GM18520 (cell line): ENCODE results near the gene MYL6B.

Experiments used
- ATAC-seq: cut with Tn5 transposase; IDR thresholded peaks from one replicate; pipeline ENCODE4 v1.9.1; 2021; ENCODE audit not compliant: unreplicated experiment

The MYL6B gene

GRCh38 chr12:56121204-56121870 lies 31.1 kb upstream of the MYL6B start:
- ATAC-seq = no peak

- ATAC-seq = no peak
Measured at GRCh38 chr12:56122637-56123036, 29.8 kb upstream of the MYL6B start.

- ATAC-seq = no peak
Measured at GRCh38 chr12:56124133-56124532, 28.3 kb upstream of the MYL6B start.

- no peak for ATAC-seq
Measured at GRCh38 chr12:56126732-56127239, 25.6 kb upstream of the MYL6B start.

GRCh38 chr12:56127485-56127887 lies 24.9 kb upstream of the MYL6B start:
- ATAC-seq = no peak

GRCh38 chr12:56127888-56128669 lies 24.3 kb upstream of the MYL6B start, which contains the start of gene ESYT1:
ESYT1 (plus strand) TSS chr12:56128267; CDS start chr12:56128320, 53 bp downstream.
- ATAC-seq = peak; percentile 92

- ATAC-seq = no peak
Measured at GRCh38 chr12:56128670-56129205, 23.6 kb upstream of the MYL6B start.

- ATAC-seq = no peak
Measured at GRCh38 chr12:56129206-56129941, 23.0 kb upstream of the MYL6B start.

GRCh38 chr12:56129942-56130495 lies 22.4 kb upstream of the MYL6B start:
- no peak for ATAC-seq

- ATAC-seq = no peak
Measured at GRCh38 chr12:56130876-56131275, 21.5 kb upstream of the MYL6B start.

- no peak for ATAC-seq
Measured at GRCh38 chr12:56134897-56135296, 17.5 kb upstream of the MYL6B start.

GRCh38 chr12:56137853-56138571 lies 14.4 kb upstream of the MYL6B start:
- ATAC-seq = no peak

GRCh38 chr12:56141946-56142784 lies 10.2 kb upstream of the MYL6B start:
- no peak for ATAC-seq

- no peak for ATAC-seq
Measured at GRCh38 chr12:56143217-56143616, 9.2 kb upstream of the MYL6B start.

GRCh38 chr12:56143870-56144269 lies 8.5 kb upstream of the MYL6B start:
- ATAC-seq = no peak

- no peak for ATAC-seq
Measured at GRCh38 chr12:56145217-56145616, 7.2 kb upstream of the MYL6B start.

- ATAC-seq = no peak
Measured at GRCh38 chr12:56146492-56147460, 5.6 kb upstream of the MYL6B start.

GRCh38 chr12:56150563-56150962 lies 1.8 kb upstream of the MYL6B start:
- no peak for ATAC-seq
